Amniotic stem cell (primary cell): Measurements from ENCODE around the gene ARHGAP6.
"Not testable (repeated sequence)": the region's sequence is repeated elsewhere in the genome, so short reads cannot be mapped to it uniquely, and the experiment has no call there.

Experiments used
- DNase-seq: peaks from one replicate; lab custom pipeline; 2025; lab: John Stamatoyannopoulos, UW

Gene ARHGAP6

DNA sequence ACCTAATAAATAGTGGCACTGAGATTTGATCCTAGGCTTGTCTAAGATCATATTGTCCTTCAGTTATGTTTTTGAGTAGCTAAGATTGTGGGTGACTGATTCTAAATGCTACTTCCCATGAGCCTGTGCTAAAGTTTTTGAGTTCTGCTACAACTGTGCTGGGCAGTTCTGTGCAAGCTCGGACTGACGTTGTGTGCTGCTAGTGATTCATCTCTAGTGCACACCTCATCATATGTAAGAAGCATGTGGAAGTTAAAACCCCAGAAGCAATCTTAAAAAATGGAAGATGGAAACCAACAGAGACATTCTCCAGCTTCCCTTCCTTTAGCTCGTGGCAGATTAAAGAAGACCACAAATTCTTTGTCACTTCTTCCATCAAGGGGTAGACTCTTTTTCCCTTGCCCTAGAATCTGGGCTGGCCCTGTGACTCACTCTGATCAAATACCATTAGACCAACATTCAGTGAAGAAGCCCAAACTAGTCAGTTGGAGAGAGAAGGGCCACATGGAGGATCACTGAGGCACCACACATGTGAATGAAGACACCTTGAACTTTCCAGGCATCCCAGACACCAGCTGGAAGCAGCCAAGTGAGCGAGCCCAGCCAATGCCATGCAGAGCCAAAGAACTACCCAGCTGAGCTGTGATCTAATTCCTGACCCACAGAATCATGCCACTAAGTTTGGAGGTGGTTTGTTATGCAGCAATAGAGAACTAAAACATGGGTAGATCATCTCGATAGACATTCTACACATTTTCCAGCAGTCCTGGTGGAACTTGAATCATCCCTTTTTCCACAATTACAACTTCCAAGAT is 16.8 kb downstream of the ARHGAP6 start:
- no peak for DNase-seq

GRCh38 chrX:11647138-11647537 is 18.6 kb downstream of the ARHGAP6 start:
- DNase-seq = no peak

- DNase-seq = no peak
Observed at GRCh38 chrX:11641349-11642065, 24.2 kb downstream of the ARHGAP6 start.

DNA sequence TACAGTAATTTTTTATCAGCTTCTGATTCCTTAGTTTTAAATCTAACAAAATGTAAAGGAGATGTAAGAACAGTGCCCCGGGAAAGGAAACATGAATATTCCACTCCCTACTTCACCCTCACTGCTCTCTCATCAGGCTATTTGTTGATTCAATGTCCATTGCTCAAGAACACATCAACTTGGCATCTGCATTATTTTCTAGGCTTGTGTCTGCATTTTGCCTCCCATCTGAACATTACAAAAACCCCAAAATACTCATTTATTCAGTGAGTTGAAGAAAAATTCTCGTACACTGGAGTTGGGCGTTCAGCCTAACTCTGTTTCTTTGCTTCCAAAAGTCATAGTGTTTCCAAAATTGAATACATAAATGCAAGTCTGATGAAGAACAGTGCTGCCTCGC is 25.6 kb downstream of the ARHGAP6 start:
- DNase-seq = no peak

DNA sequence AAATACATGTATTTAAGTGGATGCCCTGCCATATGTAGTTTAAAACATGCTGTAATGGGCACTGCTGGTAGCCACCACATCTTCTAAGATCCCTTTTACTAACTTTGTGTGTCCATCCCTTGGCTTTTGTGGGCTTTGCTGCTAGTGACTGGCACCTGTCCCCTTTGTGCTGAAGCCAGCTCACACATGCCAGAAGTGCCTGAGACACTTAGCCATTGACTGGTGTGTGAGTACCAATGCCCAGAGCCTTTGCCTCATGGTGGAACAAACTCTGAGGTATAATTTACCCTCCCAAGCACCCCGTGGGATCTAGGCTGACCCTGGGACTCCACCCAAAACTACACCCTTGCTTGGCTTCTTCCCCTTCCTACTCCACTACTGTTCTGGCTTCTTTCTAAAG is 33.0 kb downstream of the ARHGAP6 start:
- no peak for DNase-seq

DNA sequence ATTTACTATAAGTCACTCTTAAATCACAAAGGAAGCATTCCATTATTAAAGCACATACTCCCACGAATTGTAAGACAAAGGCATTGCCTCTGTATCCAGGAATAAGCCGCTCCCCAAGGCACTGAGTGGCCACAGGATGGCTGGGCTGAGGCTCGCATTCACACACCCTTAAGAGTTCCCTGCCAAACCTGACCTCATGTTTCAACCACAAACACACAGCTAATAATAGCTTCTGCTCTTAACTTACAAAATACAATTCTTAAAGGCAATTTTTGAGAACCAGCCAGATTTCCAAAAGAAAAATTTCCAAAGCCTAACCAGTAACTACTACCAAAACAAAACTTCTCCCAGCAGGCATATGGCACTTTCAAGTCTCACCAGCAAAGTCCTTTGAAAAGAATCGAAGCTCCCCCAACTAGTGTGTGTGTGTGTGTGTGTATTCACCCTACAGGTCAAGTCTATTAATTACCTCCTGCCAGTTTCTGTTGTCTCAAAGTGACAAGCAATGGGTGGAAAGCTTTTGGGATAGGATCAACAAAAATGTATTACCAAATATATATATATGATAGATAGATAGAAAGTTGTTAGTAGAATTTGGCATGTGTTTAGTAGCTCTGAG is 36.0 kb downstream of the ARHGAP6 start:
- no peak for DNase-seq

- no peak for DNase-seq
Observed at GRCh38 chrX:11628399-11628798, 37.3 kb downstream of the ARHGAP6 start.

DNA sequence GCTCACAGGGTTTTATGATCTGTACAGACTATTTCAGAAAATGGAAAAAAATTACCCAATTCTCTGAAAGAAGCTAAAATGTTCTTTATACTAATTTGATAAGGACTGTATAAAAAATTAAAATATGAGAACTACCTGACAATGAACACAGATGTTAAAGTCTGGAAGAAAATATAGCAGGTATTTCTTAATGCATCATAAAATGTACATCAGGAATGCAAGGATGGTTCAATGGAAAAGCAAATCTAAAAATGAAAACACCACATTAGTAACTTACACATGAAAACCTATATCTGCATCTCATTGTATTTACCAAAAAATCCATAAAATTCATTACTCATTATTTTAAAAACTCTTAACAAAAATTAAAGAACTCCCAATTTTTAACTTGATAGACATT is 39.4 kb downstream of the ARHGAP6 start:
- DNase-seq = no peak

- DNase-seq = no peak
Observed at GRCh38 chrX:11619441-11619840, 46.3 kb downstream of the ARHGAP6 start.

- not testable (repeated sequence) for DNase-seq
Observed at GRCh38 chrX:11614253-11614652, 51.5 kb downstream of the ARHGAP6 start.

DNA sequence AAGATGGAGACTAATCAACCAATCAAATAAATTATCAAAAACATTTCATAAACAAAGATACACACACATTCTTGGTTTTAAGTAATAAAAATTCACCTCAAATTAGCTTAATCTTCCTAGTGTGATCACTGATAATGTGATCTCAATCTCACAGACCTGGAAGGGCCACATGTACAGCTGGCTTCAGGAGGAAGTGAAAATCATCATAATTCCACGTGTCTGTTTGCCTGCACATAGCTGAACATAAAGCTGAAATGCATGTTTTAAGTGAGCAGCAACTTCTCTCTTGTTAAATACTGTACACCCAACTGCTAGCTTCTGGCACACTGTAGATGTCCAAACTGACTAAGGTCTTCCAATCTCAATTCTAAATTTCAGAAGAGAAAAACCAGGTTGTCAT is 53.8 kb downstream of the ARHGAP6 start:
- DNase-seq = no peak

DNA sequence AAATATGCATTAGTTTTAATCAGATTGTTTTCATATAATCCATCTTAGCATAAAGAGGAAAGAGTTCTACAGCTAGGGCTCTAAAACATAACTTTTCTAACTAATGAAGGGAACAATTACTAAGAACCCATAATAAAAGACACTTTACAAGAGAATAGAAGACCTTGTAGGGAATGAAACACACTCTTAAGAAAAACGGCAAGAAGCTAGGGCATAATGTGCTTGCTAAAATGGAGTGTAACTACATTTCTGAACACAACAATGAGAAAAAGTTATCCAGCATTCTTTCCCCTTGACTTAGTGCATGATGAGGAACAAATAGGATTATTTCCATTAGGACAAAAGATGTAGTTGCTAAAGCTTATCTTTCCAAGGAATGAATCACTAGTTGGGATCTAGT is 54.6 kb downstream of the ARHGAP6 start:
- no peak for DNase-seq

DNA sequence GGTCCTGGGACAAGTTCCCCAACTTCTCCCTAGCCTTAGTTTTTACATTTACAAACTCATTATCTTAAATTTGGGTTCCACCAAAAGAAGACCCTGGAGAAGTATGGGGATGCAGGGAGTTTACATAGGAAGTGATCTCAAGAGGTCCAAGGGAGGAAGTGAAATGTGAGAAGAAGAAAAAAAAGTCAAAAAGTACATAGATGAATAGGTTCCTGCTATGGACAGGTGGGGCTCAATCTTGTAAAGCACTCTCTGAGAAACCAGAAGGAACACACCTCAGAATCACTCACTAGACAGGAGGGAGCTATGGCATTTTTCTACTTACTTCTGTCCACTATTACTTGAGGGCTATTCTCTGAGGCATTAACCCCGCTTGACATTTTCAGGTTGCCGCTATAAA is 56.6 kb downstream of the ARHGAP6 start:
- no peak for DNase-seq

GRCh38 chrX:11606408-11606807 is 59.3 kb downstream of the ARHGAP6 start:
- no peak for DNase-seq

DNA sequence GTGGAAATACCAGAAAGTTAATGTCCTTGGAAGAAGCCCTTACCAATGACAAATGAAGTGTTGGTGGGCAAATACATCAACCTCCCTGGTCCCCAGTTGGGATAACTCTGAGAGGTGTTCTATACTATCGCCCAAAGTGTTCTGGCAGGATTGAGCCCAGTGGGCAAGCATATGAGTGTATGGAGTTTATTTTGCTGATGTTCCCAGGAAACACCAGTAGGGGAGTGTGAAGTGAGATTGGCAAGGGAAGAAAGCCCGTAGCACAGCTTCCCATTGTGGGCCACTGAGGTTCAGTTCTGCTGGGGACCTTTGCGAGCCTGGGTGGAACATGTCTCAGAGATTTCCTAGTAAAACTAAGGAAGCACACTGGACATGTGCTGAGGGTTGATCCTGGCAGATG is 65.1 kb downstream of the ARHGAP6 start:
- no peak for DNase-seq

- DNase-seq = no peak
Observed at GRCh38 chrX:11597479-11597878, 68.2 kb downstream of the ARHGAP6 start.

- no peak for DNase-seq
Observed at GRCh38 chrX:11591723-11592346, 73.9 kb downstream of the ARHGAP6 start.

DNA sequence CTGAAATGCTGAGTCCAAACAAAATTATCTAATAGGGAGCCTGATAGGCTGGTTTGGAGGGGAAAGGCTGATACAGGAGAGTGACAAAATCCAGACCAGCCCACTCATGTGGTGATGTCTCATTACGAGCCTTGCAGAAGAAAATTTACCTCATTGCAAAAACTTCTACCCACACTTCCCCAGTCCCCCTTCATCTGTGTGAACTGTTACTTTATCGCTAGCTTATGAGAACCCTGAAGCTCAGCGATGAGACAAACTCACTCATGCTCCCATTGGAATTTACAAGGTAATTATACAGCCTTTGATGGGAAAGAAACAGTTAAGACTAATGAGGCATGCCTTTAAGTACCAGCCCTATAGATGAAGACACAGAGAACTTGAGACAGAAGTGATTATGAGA is 76.1 kb downstream of the ARHGAP6 start:
- no peak for DNase-seq

DNA sequence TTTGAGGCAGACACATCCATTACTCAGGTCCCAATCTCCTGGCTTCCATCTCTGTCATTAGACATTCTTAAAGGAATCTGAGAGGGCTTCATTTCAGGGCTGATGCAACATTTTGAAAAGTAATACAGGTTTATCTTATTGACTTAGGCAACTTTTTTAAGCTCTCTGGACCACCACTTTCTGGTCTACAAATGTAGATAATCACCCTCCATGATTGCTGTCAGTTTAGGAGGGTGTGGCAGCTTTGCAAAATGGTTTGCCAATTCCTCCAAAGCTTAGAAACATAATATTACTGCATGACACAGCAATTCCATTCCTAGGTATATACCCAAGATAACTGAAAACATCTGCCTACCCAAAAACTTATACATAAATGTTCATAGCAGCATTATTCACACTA is 77.6 kb downstream of the ARHGAP6 start:
- no peak for DNase-seq

GRCh38 chrX:11585174-11585573 is 80.5 kb downstream of the ARHGAP6 start:
- DNase-seq = no peak

DNA sequence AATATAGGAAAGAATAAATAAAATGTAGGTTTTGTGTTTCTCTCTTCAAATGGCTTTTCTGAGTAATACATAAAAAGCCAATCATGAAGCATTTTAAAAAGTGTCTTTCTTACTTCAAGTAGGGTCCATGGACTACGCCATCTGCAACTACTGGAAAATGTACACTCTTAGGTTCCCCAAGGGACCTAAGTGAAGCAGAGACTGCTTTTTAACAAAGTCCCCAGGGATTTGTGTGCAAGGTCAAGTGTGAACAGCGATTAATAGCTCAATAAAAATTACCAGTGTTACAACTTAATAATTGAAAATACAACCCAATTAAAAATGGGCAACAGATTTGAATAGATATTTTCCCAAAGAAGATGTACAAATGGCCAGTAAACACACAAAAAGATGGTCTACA is 84.9 kb downstream of the ARHGAP6 start:
- DNase-seq = no peak
